ENCODE data around the gene CNTNAP2.

- TF ChIP-seq BHLHE40 (IDR thresholded peaks at IDR 0.05; ENCODE audit: borderline replicate concordance) (no peak), FOXM1 (IDR thresholded peaks at IDR 0.05; ENCODE audit: borderline replicate concordance) (no peak), PKNOX1 (IDR thresholded peaks at IDR 0.05) (no peak), SUZ12 (IDR thresholded peaks at IDR 0.05) (no peak), LEF1 (IDR thresholded peaks at IDR 0.05; ENCODE audit: borderline replicate concordance) (no peak), SP1 (IDR thresholded peaks at IDR 0.05) (no peak), FOXA1 (IDR thresholded peaks at IDR 0.05) (no peak), HDGF (IDR thresholded peaks at IDR 0.05; ENCODE audit: borderline replicate concordance) (no peak), ARNT (IDR thresholded peaks at IDR 0.05) (no peak), FOXK2 (IDR thresholded peaks at IDR 0.05) (no peak), CTBP1 (IDR thresholded peaks at IDR 0.05; ENCODE audit: borderline replicate concordance) (no peak), ZNF384 (IDR thresholded peaks at IDR 0.05) (no peak), TARDBP (IDR thresholded peaks at IDR 0.05) (no peak), L3MBTL2 (conservative IDR thresholded peaks at IDR 0.05) (no peak)
These were observed 1701.7 kb downstream of the CNTNAP2 start for GRCh38 chr7:147818317-147818716.
